ENCODE measurements around the gene LRCH1. TPM values are rescaled to one million over a fixed set of nuclear protein-coding genes. Genes with fewer than 3 reads are reported as not detected.

The LRCH1 gene
- total and polyA plus RNA-seq, 7 donors = 1.7 to 7.9 (median 4.1) TPM

DNA sequence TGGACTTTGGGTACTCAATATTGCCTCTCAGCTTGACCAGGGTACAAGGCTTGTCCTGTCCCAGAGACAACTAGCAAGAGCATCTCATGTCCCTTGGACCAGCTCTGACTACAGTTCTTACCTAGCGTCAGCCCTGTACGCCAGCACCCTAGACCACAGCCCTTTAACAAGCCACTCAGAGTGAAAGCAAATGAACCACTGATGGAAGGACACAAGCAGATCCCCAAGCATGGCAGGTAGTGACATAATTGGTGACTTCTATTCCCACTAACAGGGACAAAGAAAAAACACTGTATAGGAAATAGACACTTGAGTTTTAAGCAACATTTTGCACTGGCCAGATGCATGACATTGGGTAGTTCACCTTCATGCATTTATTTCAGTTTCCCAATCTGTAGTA is 8.8 kb upstream of the LRCH1 start:
- H3K36me3 ChIP-seq (ENCODE audit: insufficient read depth in 1 of 2, low read depth in 1 of 2) = no peaks in the 10 kb centered on the region
- no peak overlapping the region for H3K4me3 ChIP-seq
- H3K27me3 ChIP-seq (ENCODE audit: insufficient read depth in 3 of 3, low read length in 2 of 3) = no peaks in the 10 kb centered on the region
- no peaks in the 10 kb centered on the region for H3K4me1 ChIP-seq
- ATAC-seq (no peak), DNase-seq (no peak)
- intact Hi-C loops (cut with DNase I) = no loop called here
- WGBS, 3 donors = 96 to 98% (median 97%) methylated on average over 2 of the region's 2 CpGs
- H3K27ac ChIP-seq = no peak overlapping the region
- H3K9me3 ChIP-seq = no peaks in the 10 kb centered on the region
- TF ChIP-seq, protein P1, sequence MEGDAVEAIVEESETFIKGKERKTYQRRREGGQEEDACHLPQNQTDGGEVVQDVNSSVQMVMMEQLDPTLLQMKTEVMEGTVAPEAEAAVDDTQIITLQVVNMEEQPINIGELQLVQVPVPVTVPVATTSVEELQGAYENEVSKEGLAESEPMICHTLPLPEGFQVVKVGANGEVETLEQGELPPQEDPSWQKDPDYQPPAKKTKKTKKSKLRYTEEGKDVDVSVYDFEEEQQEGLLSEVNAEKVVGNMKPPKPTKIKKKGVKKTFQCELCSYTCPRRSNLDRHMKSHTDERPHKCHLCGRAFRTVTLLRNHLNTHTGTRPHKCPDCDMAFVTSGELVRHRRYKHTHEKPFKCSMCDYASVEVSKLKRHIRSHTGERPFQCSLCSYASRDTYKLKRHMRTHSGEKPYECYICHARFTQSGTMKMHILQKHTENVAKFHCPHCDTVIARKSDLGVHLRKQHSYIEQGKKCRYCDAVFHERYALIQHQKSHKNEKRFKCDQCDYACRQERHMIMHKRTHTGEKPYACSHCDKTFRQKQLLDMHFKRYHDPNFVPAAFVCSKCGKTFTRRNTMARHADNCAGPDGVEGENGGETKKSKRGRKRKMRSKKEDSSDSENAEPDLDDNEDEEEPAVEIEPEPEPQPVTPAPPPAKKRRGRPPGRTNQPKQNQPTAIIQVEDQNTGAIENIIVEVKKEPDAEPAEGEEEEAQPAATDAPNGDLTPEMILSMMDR (IDR thresholded peaks at IDR 0.05) = no peak

DNA sequence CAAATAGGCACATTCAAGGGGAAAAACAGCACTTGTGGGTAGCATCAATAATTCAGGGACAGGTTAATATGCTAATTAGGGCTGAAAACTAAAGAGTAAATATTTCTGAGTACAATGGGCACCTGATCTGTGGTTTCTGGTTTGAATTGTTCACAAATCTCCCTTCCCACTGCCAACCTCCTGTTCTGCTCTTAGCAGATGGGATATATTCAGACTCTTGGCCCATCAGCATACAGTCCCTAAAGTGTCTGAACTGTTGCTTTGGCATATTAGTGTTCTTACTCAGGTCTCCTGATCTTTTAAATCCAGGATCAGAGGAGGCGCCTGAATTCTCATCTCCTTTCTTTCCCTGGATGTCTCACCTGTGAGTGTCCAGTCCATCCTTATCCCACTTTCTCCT is 8.2 kb upstream of the LRCH1 start:
- TF ChIP-seq, protein P1 (IDR thresholded peaks at IDR 0.05) = no peak
- DNase-seq (no peak), ATAC-seq (no peak)
- no peaks in the 10 kb centered on the region for H3K4me1 ChIP-seq
- H3K9me3 ChIP-seq = no peaks in the 10 kb centered on the region
- 93 to 100% (median 98%) methylated on average over 1 of the region's 1 CpG for WGBS, 3 donors
- no peaks in the 10 kb centered on the region for H3K36me3 ChIP-seq (ENCODE audit: insufficient read depth in 1 of 2, low read depth in 1 of 2)
- H3K27ac ChIP-seq = no peak overlapping the region
- no peak overlapping the region for H3K4me3 ChIP-seq
- H3K27me3 ChIP-seq (ENCODE audit: insufficient read depth in 3 of 3, low read length in 2 of 3) = no peaks in the 10 kb centered on the region
- intact Hi-C loops (cut with DNase I) = loop anchor here in 1 of 2 donors (5.0 kb wide), 1 partner anchor 182 kb away; no protein-coding TSS in a partner anchor

DNA sequence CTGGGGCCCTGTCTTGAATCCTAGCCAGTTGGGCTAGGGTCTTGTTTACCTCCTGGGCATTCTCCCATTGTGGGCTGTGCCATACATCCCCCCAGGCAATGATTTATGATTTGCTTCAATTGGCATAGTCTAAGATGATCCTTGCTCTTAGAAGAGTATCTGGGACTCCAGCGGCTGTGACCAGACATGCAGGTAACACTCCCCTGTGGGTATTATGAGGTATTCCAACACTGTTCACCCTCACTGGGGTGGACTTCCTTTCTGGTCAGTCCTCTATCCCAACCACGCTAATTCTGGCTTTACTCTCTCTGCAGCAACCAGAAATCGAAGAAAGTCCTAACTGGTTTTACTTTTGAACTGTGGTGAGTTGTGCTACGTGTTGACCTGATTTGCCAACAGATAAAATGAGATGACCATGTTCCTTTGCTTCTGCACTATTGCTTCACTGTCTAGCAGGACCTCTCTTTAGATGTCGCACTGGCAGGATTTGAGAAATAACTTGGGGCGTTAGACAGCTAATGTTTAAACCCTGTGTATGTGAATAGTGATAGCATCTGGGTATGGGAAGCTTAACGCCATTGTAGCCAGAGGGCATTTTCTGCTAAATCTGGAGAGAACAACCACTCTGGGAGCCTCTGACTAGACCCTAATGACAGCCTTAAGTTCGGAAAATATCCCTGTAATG is 6.7 kb upstream of the LRCH1 start:
- WGBS, 3 donors = 89 to 95% (median 93%) methylated on average over 8 of the region's 8 CpGs
- Histone ChIP-seq H3K9me3 (no peaks in the 10 kb centered on the region), H3K27me3 (ENCODE audit: insufficient read depth in 3 of 3, low read length in 2 of 3) (no peaks in the 10 kb centered on the region), H3K4me1 (no peaks in the 10 kb centered on the region), H3K4me3 (no peak overlapping the region), H3K36me3 (ENCODE audit: insufficient read depth in 1 of 2, low read depth in 1 of 2) (no peaks in the 10 kb centered on the region), H3K27ac (no peak overlapping the region)
- DNase-seq = no peak
- intact Hi-C loops (cut with DNase I) = loop anchor here in 1 of 2 donors (5.0 kb wide), 1 partner anchor 181 kb away; no protein-coding TSS in a partner anchor
- no peak for ATAC-seq
- TF ChIP-seq, protein P1 (IDR thresholded peaks at IDR 0.05) = no peak

DNA sequence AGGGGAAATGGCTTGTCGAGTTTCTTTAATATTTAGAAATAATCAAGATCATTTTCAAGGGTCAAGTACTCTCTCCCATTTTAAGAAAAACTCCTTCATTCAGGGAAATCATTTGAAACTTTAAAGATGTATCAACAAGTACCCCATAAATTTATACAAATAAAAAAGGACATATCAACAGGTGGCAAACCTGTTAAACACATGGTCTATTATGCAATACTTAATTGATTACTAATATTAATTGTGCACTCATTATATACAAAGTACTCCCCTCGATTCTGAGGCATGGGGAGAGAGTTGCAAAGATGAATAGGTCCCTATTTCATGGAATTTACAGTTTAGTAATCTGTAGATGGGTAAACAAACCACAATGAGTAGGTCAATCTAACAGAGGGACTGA is 2.1 kb upstream of the LRCH1 start:
- Histone ChIP-seq H3K4me1 (no peaks in the 10 kb centered on the region), H3K9me3 (no peaks in the 10 kb centered on the region), H3K27me3 (ENCODE audit: insufficient read depth in 3 of 3, low read length in 2 of 3) (no peaks in the 10 kb centered on the region), H3K4me3 (no peak overlapping the region), H3K27ac (no peak overlapping the region), H3K36me3 (ENCODE audit: insufficient read depth in 1 of 2, low read depth in 1 of 2) (no peaks in the 10 kb centered on the region)
- DNase-seq = no peak
- no peak for ATAC-seq
- WGBS, 3 donors = 75 to 86% (median 82%) methylated on average over 2 of the region's 2 CpGs
- intact Hi-C loops (cut with DNase I) = loop anchor here in 1 of 2 donors (5.0 kb wide), 1 partner anchor 166 kb away; no protein-coding TSS in a partner anchor
- TF ChIP-seq, protein P1 (IDR thresholded peaks at IDR 0.05) = no peak

Data from psoas muscle (tissue), 8 donors.